Neutrophil (primary cell): ENCODE measurements around the gene ATG9B.

Experiments used
- H3K27ac ChIP-seq: fragments of 200-600 bp; sonication (generic); 2 replicates; pipeline ENCODE4 v1.5.1; 2016; ENCODE audit warnings: mild to moderate bottlenecking, moderate library complexity
- H3K27me3 ChIP-seq: fragments of 200-600 bp; sonication (generic); 2 replicates; pipeline ENCODE4 v1.6.0; 2016; ENCODE audit warnings: mild to moderate bottlenecking
- H3K36me3 ChIP-seq: fragments of 200-600 bp; sonication (generic); 2 replicates; pipeline ENCODE4 v1.5.1; 2017
- H3K4me1 ChIP-seq, 2 experiments: fragments of 200-600 bp in 1 of 2; sonication (generic) in 1 of 2; 1 replicate in 1 of 2; 2 replicates in 1 of 2; pipeline versions ENCODE4 v1.5.1 to v1.6.1; 2013 to 2016; ENCODE audit warnings: low read depth in 1 of 2, low read length in 1 of 2, mild to moderate bottlenecking in 1 of 2, moderate library complexity in 1 of 2; ENCODE audit not compliant: control insufficient read depth in 1 of 2, insufficient read depth in 1 of 2
- H3K4me3 ChIP-seq, 2 experiments: fragments of 200-600 bp in 1 of 2; sonication (generic) in 1 of 2; 1 replicate in 1 of 2; 2 replicates in 1 of 2; pipeline ENCODE4 v1.5.1; 2013 to 2016; ENCODE audit warnings: low read depth in 1 of 2, low read length in 1 of 2, mild to moderate bottlenecking in 1 of 2, moderate library complexity in 1 of 2
- H3K9me3 ChIP-seq: fragments of 200-600 bp; sonication (generic); 2 replicates; pipeline ENCODE4 v1.5.1; 2016
- CTCF ChIP-seq: fragments of 200-600 bp; sonication (generic); IDR thresholded peaks from 2 replicates; pipeline ENCODE4 v1.5.1; 2016; ENCODE audit warnings: antibody characterized with exemption

The ATG9B gene

GRCh38 chr7:151069841-151070573 is 45.7 kb upstream of the ATG9B start:
- H3K27me3 ChIP-seq = no peaks in the 10 kb centered on the region
- no peak overlapping the region for H3K4me3 ChIP-seq
- H3K9me3 ChIP-seq = no peaks in the 10 kb centered on the region
- H3K36me3 ChIP-seq = peaks cover 99% of the 10 kb centered on the region
- no peak for TF ChIP-seq CTCF
- no peak overlapping the region for H3K27ac ChIP-seq
- H3K4me1 ChIP-seq = no peaks in the 10 kb centered on the region

GRCh38 chr7:151068069-151068773 is 43.9 kb upstream of the ATG9B start:
- Histone ChIP-seq H3K36me3 (peaks cover 93% of the 10 kb centered on the region), H3K27me3 (no peaks in the 10 kb centered on the region), H3K27ac (no peak overlapping the region), H3K4me1 (no peaks in the 10 kb centered on the region), H3K9me3 (no peaks in the 10 kb centered on the region), H3K4me3 (no peak overlapping the region)
- no peak for TF ChIP-seq CTCF

GRCh38 chr7:151066273-151066974 is 42.1 kb upstream of the ATG9B start:
- no peaks in the 10 kb centered on the region for H3K4me1 ChIP-seq
- no peak overlapping the region for H3K27ac ChIP-seq
- no peak overlapping the region for H3K4me3 ChIP-seq
- peaks cover 75% of the 10 kb centered on the region for H3K36me3 ChIP-seq
- no peak for TF ChIP-seq CTCF
- H3K27me3 ChIP-seq = no peaks in the 10 kb centered on the region
- no peaks in the 10 kb centered on the region for H3K9me3 ChIP-seq

GRCh38 chr7:151065516-151065915 is 41.2 kb upstream of the ATG9B start:
- no peak overlapping the region for H3K4me3 ChIP-seq
- peaks cover 3 to 6% of the 10 kb centered on the region in 2 experiments for H3K4me1 ChIP-seq
- H3K36me3 ChIP-seq = peaks cover 66% of the 10 kb centered on the region
- H3K27me3 ChIP-seq = no peaks in the 10 kb centered on the region
- TF ChIP-seq CTCF = no peak
- H3K27ac ChIP-seq = no peak overlapping the region
- no peaks in the 10 kb centered on the region for H3K9me3 ChIP-seq

GRCh38 chr7:151064993-151065392 is 40.7 kb upstream of the ATG9B start:
- H3K4me3 ChIP-seq = no peak overlapping the region
- H3K4me1 ChIP-seq = peaks cover 8 to 11% of the 10 kb centered on the region in 2 experiments
- H3K9me3 ChIP-seq = no peaks in the 10 kb centered on the region
- H3K36me3 ChIP-seq = peaks cover 61% of the 10 kb centered on the region
- no peaks in the 10 kb centered on the region for H3K27me3 ChIP-seq
- no peak overlapping the region for H3K27ac ChIP-seq
- TF ChIP-seq CTCF = no peak
